ENCODE results near the gene CSNK1E.
A peak's percentile ranks its signal among the peaks of the same experiment; 100 is the strongest.

CSNK1E gene

DNA sequence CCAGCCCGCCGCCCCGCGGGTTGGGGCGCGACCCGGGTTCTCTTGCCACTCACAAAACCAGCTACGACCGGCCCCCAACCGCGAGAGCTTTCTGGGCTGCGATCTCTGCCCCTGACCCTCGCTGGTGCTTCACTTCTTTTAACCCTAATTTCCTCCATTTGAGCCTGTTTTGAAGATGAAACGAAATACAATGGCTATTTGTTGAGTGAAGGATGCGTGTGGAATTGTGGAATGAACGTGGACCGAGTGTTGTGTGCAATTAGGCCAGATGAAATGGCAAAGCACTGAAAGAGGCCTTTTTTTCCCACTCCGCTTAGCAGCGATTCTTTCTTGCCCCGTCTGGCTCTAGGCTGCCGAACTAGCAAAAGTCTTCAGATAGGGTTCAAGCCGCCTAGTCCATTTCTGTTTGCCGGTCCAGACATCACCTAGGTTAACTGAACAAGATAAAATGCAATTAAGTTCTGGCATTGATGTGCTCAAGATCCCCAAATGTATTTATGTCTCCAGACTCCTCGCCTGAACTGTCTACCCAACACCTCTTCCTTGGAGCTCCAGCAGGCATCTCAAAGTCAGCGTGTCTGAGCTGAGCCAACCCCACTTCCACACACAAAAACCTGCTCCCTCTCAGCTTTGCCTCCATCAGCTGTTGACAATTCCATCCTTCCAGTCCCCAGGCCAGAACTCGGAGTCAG is 44.0 kb downstream of the CSNK1E start:
- no peak for DNase-seq (ENCODE audit: low read depth in 2 of 2)

DNA sequence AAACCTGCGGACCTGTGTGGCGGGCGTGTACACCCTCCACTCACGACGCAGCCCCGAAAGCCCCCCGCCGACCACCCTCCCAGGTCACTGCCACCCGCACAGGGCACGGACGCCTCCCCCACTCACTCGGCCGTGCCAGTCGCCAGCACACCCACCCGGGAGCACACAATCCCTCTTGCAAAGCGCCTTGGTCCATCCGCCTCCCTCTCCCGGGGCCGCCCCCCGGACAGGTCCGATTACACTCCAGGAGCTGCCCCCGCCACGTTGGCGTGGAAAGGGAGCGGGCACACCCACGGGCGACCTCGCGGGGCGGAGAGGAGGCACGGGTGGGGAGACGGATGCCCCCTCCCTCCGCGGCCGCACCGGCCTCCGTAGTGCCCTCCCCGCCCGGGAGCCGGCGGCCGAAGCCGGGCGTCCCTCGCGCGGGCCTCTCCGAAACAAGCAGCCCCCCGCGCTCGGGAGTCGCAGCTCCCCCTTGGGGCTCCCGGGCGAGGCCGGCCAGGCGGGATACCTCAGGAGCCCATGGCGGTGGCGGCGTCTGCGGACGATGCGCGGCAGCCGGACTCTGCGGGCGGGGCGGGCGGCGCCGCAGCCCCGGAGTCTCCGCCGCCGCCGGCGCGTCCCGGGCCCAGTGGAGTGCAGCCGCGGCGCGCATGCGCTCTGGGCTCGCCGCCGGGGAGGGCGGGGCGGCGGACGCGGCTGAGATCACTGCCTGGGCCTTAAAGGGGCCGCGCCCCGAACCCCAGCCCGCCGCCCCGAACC is 44.7 kb downstream of the CSNK1E start, which contains the start of gene TMEM184B:
Gene TMEM184B (minus strand): TSS at position 638 of the 762 bp plus-strand sequence. CDS start 25,049 bp downstream, outside the sequence.
- peak; percentile 36 to 52 for DNase-seq (ENCODE audit: low read depth in 2 of 2)

DNA sequence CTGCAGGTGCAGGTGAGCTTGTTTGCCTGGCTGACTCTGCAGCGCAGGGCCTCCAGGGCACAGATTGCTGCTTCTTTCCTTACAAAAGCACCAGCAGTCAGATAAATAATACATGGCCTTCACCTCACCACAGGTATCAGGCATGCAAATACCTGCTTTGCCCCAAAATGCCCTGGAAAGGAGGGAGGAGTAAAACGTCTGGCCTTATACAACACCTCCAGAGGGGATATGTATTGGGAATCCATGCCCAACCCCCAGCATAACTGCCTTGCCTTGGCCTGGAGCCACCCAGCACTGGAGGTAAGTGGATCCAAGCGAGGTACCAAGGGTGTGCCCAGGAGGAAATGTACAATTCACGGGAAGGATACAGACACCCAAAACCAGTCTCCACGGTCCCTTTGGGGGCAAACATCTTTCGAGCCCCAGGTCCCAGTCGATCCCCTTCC is 45.3 kb downstream of the CSNK1E start:
- no peak for DNase-seq (ENCODE audit: low read depth in 2 of 2)

DNA sequence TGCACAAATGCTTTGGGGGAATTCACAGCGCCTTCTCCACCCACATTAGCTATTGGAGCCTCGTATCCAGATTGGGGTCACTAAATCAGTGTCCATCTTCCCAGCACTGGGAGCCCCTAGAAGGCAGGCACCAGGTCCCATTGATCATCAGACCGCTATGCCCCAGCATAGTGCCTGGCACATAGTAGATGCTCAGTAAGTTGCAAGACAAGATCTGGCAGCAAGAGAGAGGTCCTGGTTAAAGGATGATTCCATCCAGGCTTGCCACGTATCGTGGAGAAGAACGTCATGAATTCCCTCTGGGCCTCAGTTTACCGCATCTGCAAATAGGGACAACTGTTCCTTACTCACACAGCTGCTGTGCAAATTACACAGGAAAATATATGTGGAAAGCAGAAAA is 46.1 kb downstream of the CSNK1E start:
- DNase-seq (ENCODE audit: low read depth in 2 of 2) = no peak

DNA sequence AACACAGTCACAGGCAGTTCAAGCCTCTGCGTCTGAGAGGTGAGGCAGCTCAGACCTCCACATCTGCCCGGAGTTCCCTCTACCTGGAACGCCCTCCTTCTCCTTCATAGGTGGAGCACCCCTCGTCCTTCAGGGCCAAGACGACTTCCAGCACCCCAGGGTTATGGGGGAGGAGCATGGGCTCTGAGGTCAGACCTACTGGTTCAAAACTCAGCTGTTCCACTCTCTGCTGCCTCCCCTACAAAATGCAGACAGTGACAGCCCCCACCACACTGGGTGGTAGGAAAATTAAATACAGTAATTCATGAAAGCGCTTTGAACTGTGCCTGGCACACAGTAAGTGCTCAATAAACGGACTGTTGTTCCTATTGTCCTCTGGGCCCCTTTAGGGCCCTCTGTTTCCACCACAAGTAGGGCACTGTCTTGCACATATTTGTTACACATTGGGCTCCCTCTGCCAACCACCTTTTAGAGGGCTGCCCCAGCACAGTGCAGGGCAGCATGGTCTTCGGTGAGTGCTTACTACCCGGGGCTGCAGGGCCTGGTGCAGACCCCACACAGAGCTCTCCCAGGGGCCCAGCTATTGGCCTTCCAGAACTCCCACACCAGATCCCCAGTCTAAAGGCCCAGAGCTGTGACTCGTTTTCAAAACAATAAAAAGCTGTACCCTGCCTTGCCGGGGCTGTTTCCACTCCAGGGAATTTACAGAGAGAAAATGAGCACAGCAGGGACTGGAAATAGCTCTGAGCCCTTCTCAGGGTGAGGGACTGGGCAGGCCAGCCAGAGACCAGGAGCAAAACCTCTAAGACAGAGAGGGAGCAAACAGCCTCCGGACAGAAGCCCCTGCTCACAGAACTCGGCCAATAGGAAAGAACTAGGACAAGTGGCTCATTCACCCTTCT is 46.9 kb downstream of the CSNK1E start:
- DNase-seq (ENCODE audit: low read depth in 2 of 2) = no peak

DNA sequence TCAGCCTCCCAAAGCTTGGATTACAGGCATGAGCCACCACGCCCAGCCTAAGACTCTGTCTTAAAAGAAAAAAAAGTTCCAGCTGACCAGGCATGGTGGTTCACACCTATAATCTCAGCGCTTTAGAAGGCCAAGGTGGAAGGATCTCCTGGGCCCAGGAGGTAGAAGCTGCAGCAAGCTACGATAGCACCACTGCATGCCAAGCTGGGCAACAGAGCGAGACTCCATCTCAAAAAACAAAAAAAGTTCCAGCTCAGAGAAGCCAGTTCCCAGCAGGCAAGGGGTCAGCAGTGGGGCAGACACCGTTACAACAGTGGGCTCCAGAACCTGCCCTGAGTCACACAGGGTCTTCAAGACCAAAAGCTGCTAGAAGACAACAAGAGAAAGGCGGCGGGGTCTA is 47.8 kb downstream of the CSNK1E start:
- DNase-seq (ENCODE audit: low read depth in 2 of 2) = no peak

DNA sequence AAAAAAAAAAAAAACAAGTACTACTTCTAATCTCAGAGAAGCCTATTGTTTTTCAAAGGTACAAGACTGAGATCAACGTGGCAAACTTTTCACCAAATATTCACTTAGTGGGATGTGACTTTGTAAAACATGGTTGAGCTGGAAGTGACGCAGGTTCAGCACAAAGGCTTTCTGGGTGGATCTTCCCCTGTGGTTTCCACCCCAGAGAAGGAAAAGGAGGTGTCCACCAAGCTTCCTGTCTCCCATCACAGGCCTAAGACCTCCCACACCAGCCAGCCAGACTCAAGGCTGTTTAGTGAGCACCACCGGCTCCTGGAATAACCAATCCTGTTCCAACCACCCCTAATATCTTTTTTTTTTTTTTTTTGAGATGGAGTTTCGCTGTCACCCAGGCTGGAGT is 50.1 kb downstream of the CSNK1E start:
- DNase-seq (ENCODE audit: low read depth in 2 of 2) = no peak

DNA sequence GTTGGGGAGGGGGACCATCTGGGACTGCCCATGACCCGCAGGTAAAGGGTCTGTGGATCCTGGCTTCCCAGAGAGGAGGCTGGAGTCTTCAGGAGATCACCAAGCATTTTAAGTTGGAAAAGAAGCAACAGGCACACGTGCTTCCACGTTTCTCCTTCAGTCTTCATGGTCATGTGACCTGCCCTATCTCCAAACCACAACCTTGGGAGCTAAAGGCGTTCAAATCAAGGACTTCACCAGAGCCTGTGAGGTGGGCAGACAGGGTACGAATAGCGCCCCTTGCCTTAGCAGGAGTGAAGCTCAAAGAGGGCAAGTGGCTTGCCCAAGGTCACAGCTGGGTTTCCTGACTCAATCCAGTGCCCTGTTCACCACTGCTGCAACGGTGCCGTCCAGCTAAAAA is 51.1 kb downstream of the CSNK1E start:
- no peak for DNase-seq (ENCODE audit: low read depth in 2 of 2)

DNA sequence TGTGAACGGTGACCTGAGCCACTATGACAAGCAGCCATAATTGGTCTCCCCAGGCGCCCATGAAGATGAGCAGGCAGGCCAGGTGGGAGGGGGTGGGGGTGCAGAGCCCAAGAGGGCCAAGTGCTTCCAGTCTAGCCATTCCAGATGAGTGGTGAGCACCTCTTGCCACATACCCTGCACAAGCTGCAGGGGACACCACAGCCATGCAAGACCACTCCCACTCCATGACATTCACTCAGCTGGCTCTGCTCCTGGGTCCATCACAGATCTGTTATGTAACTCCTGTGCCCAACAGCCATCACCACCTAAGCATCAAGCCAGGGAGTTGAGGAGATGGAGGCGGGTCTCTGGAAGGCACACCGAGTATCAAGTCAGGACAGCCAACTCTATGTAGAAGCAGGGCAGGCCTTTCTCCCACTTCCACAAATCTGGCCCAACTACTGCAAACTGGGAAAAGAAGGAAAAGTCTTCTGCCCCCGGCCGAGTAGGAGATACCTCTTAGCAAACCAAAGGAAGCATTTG is 52.9 kb downstream of the CSNK1E start:
- no peak for DNase-seq (ENCODE audit: low read depth in 2 of 2)

DNA sequence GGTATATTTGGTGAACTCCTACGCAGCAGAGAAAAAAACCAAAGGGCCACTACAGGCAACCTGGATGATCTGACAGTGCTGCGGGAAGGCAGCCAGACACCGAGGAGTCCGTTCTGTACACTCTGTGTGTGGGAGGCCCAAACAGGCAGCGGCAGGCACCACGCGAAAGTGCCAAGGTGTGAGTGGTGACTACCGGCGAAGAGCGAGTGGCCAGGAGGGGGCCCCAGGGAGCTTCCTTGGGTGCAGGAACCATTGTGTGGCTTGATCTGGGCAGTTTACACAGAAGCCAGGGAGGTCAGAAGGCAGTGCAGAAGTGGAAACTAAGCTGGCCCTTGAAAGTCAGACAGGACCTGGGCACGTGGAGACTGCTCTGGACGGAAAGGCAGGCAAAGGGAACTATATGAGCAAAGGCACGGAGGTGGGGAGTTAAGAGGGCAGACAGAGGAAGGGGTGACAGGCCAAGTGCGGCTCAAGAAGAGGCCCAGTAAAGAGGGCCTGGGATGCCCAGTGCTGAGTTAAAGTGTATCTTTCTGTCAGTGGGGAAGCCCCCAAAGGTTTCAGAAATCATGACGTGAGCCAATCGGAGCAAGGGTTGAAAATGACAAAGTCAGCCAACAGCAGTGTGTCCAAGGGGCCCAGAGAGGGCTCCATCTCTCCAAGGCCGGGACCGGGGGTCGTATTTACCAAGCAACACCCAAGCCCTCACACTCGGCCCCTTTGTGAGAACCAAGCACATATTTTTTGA is 55.0 kb downstream of the CSNK1E start:
- no peak for DNase-seq (ENCODE audit: low read depth in 2 of 2)

DNA sequence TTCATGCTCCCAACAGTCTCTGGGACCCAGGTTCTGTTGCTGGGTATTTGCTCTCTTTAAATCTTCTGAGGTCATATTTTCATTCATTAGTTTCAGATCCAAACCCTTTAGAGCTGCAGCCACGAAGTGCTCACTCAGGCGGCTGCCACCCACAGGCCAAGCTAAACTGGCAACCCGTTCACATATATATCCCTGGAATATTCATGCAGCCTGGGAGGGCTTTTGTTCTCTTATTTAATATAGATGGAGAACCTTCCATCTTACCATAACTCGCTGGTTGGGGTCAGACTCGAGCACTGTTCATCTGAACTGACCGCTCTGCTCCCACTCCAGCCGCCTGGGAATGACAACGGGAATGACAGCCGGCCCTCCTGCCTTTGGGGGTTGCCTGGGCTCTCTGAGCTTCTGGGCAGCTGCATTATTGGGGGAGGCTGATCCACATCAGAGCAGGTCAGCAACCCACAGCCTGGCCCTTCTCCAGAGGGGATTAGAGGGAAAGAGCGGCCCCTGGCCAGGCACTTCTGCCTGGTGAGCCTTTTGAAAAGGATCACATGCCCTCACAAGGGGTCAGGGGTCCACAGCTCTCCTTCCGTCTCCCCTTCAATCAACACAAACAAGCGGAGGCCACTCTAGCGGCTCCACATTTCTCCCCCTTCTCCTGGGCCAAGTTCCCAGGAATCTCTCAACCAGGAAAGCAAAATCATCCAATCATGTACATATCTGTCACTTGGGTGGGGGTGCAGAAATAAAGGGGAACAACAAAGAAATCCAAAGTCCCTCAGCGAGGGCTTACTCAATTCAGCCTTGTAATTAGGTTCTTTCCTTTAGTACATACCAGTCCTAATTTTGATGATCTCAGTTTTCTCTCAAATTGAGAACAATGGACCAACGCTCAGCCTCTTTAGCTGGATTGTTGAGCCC is 56.2 kb downstream of the CSNK1E start:
- no peak for DNase-seq (ENCODE audit: low read depth in 2 of 2)

DNA sequence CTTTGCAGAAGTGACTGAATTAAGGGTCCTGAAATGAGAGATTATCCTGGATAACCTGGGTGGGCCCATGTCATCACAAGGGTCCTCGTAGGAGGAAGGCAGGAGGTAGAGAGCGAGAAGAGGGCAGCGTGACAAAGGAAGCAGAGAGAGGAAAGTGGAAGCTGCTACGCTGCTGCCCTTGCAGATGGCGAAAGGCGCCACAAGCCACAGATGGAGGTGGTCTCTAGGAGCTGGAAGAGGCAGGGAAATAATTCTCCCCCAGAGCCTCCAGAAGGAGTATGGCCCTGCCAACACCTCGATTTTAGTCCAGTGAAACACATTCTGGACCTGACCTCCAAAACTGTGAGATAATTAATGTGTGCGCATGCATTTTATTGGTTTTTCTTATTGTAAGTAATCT is 57.9 kb downstream of the CSNK1E start:
- DNase-seq (ENCODE audit: low read depth in 2 of 2) = no peak

DNA sequence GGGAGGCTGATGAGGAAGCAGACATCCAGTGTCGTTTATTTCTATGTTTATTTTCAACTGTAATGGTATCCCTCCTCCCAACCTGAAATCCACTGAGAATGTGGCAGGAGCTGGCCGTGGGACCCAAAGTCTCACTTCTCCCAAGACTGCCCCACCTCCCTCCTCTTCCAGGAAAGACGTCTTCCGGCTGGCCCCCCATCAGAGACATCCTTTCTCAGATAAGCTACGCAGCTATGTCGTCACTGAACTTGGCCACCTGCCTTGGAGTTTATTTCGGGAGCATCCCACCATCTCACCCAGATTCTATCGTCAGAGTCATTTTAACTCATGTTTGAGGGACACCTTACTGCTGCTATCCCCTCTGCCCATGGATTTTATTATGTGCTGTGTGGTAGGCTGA is 58.3 kb downstream of the CSNK1E start:
- no peak for DNase-seq (ENCODE audit: low read depth in 2 of 2)

DNA sequence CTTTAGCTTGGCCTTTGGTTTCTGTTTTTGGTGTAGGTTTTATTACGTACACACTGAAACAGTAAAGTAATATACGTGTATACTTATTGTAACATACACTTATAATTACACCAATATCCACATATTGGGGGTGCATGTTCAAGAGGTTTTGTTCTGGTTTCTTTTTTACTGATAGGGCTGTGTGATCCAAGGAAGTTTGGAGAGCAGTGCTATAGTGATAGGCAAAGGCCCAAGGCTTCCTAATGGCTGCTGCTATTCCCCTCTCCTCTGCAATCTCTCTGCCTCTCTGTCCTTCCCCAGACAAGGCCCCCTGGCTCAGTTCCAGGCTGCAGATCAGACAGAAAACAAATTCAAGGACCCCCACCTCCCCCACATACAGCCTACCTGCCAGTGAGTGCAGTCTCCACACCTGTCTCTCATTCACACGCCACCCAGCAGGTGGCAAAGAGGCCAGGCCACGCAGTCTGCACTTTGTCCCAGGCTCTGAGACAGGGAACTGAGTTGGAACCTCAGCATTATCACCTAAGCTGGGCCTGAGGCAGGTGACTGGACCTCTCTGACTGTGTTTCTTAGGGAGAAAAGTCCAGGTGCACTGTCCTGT is 59.5 kb downstream of the CSNK1E start:
- DNase-seq (ENCODE audit: low read depth in 2 of 2) = no peak

DNA sequence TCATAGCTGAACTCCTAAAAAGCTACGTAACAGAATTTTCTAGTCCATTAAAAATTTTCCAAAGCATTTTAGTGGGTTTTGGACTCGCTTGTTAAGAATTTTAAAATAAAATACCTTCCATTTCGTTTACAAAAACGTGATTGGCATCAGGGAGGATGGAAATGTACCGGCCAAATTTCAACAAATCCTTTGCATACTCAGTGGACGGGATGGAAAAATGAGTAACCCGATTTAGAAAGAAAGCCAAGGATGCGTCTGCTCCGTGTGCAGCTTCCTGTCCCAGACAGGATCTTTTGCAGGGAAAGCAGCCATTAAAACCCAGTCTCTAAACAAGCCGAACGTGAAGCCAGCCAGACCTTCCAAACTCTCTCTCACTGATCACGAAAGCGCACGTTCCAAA is 60.1 kb downstream of the CSNK1E start:
- peak in 1 of 2 experiments; percentile 36 for DNase-seq (ENCODE audit: low read depth in 2 of 2)

DNA sequence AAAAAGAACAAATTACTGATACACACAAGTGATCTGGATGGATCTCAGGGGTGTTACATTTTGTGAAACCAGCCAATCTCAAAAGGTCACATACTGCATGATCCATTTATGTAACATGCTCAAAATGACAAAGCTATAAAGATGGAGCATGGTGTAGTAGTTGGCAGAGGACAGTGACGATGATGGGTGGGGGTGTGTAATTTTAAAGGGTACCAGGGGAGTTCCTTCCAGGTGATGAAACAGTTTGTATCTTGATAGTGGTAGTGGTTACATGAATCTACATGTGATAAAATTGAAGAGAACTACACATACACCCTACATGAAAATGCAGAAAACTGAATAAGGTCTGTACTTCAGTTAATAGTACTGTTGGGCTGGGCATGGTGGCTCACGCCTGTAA is 61.5 kb downstream of the CSNK1E start:
- DNase-seq (ENCODE audit: low read depth in 2 of 2) = no peak

DNA sequence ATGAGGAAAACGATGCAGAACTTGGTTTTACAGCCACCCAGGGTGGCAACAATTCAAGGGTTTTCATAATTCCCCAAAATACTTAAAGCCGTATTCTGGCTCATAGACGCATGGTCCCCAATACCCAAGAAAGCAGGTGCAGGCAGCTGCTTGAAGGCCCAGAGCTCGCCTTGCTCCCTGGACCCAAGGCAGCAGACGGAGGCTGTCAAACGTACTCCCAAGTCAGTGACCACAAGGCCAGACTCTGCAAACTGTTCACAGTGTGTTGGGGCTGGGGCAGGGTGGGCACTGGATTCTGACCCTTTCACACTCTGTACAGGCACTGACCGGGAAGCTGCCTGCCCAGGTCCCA is 65.9 kb downstream of the CSNK1E start:
- DNase-seq (ENCODE audit: low read depth in 2 of 2) = no peak

DNA sequence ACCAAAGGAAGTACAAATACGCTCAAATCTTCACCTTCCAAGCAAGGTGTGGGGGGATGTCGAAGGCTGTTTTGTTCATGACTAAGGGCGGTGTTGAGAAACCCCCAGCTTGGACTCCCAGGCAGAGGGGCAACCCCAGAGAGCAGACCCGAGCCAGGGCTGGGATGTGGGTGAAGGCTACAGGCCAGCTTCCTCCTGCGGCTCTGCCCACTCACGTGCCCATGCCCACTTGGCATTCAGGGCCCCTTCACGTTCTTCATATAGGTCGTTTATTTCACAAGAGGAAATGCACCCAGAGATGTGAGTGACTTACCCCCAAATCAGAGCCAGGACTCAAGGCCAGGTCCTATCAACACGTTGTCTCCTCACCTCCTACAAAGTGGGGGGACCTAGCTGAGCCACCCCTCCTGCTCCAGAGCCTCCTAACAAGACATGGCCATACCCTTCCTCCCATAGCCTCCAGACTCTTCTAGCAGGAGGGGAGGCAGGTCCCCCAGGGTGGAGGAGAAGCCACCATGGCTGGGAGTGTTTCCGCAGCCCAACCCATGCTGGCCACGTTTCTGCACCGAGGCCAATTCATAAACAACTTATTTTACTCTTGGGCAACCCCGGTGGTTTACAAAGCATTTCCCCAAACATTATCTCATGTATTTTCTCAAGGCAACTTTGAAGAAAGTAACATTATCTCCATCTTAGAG is 66.4 kb downstream of the CSNK1E start:
- DNase-seq (ENCODE audit: low read depth in 2 of 2) = no peak
